ENCODE measurements around the gene P2RY2.

DNA sequence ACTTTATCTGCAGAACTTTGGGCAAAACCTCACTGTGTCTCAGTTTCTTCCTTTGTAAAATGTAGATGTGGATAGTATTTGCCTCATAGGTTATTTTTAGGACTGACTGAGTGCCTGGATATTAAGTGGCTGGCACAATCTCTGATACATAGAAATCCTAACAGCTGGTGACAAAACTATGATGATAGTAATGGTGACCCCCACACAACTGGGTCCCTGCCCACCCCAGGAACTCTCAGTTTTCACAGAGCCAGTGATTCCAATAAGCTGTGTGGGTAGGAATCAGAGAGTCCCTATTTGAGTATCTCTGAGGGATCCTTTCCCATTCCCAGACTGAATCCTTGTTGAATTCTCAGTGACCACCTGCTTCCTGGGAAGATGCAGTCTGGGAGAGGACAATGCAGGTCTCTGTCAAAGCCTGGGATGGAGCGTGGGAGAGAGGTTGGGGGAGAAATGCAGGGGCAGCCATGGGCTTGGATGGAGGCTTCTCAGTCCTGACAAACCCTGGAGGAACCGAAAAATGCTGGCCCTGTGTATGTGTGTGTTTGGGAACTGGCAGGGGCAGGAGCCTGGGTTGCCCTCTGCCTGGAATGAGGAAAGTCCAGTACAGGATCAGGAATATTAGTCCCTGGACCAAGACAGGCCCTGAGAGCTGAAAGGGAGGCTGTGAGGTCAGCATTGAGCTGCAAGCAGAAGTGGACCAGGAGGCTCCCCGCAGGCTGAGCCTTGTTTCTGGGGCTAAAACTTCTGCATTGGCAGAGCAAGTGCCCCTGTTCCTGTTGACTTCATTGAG, 48.0 kb downstream of the P2RY2 start:
- TF ChIP-seq, protein P1, sequence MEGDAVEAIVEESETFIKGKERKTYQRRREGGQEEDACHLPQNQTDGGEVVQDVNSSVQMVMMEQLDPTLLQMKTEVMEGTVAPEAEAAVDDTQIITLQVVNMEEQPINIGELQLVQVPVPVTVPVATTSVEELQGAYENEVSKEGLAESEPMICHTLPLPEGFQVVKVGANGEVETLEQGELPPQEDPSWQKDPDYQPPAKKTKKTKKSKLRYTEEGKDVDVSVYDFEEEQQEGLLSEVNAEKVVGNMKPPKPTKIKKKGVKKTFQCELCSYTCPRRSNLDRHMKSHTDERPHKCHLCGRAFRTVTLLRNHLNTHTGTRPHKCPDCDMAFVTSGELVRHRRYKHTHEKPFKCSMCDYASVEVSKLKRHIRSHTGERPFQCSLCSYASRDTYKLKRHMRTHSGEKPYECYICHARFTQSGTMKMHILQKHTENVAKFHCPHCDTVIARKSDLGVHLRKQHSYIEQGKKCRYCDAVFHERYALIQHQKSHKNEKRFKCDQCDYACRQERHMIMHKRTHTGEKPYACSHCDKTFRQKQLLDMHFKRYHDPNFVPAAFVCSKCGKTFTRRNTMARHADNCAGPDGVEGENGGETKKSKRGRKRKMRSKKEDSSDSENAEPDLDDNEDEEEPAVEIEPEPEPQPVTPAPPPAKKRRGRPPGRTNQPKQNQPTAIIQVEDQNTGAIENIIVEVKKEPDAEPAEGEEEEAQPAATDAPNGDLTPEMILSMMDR (IDR thresholded peaks at IDR 0.05), result no peak
- TF ChIP-seq EZH2 (IDR thresholded peaks at IDR 0.05) (no peak), EZH2phosphoT487 (IDR thresholded peaks at IDR 0.05) (no peak)

Measured in neural progenitor cell (in vitro differentiated cells).